HEK293T (cell line): ENCODE results near the gene TAL1.

ENCODE experiments used
- ARNT ChIP-seq: fragments of 450-650 bp; IDR thresholded peaks from 2 replicates; pipeline ENCODE4 v1.6.1; 2017; ENCODE audit warnings: mild to moderate bottlenecking
- BHLHE40 ChIP-seq: fragments of 450-650 bp; IDR thresholded peaks from 2 replicates; pipeline ENCODE4 v1.6.1; 2016; ENCODE audit warnings: mild to moderate bottlenecking, moderate library complexity, borderline replicate concordance
- CTBP1 ChIP-seq: fragments of 450-650 bp; IDR thresholded peaks from 2 replicates; pipeline ENCODE4 v1.6.1; 2016; ENCODE audit warnings: borderline replicate concordance
- ELF4 ChIP-seq: fragments of 450-650 bp; IDR thresholded peaks from 2 replicates; pipeline ENCODE4 v1.6.1; 2017; ENCODE audit warnings: antibody characterized with exemption
- FOXA1 ChIP-seq: fragments of 450-650 bp; IDR thresholded peaks from 2 replicates; pipeline ENCODE4 v1.6.1; 2016; ENCODE audit warnings: mild to moderate bottlenecking
- FOXK2 ChIP-seq: fragments of 450-650 bp; IDR thresholded peaks from 2 replicates; pipeline ENCODE4 v1.6.1; 2016; ENCODE audit warnings: mild to moderate bottlenecking
- FOXM1 ChIP-seq: fragments of 450-650 bp; IDR thresholded peaks from 2 replicates; pipeline ENCODE4 v1.6.1; 2017; ENCODE audit warnings: mild to moderate bottlenecking, borderline replicate concordance
- HDGF ChIP-seq: fragments of 450-650 bp; IDR thresholded peaks from 2 replicates; pipeline ENCODE4 v1.6.1; 2017; ENCODE audit warnings: antibody characterized with exemption, borderline replicate concordance
- SP1 ChIP-seq: fragments of 450-650 bp; IDR thresholded peaks from 2 replicates; pipeline ENCODE4 v1.6.1; 2017
- TARDBP ChIP-seq: fragments of 450-650 bp; IDR thresholded peaks from 2 replicates; pipeline ENCODE4 v1.6.1; 2016
- ZNF384 ChIP-seq: fragments of 450-650 bp; IDR thresholded peaks from 2 replicates; pipeline ENCODE4 v1.6.1; 2016
- TF ChIP-seq, protein P1 (sequence below): fragments of 450-650 bp; IDR thresholded peaks from 2 replicates; pipeline ENCODE4 v1.6.1; 2016

DNA sequence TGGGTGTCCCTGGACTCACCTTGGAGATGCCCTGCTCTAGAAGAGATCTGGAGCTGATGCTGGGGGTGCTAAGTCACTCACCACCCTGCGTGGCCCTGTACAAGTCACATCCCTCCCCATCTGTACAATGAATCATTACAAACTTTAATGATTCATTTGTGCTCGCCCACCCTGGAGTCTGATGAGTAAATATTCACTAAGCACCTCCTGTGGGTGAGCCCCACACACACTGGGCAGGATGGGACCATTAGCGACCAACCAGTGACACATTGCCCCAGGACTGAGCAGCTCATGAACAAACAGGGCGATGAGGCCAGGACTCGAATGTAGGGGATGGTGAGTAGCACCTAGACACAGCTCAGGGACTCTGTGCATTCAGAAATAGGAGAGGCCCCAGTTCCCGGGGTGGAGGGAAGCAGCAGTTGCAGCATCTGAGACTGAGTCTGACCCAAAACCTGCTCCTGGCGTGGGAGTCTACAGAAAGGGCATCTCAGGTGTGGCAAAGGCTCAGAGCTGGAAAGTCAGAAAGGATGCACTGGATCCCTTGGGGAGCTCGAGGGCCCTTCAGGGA lies 24.1 kb downstream of the TAL1 start:
- TF ChIP-seq, protein P1, sequence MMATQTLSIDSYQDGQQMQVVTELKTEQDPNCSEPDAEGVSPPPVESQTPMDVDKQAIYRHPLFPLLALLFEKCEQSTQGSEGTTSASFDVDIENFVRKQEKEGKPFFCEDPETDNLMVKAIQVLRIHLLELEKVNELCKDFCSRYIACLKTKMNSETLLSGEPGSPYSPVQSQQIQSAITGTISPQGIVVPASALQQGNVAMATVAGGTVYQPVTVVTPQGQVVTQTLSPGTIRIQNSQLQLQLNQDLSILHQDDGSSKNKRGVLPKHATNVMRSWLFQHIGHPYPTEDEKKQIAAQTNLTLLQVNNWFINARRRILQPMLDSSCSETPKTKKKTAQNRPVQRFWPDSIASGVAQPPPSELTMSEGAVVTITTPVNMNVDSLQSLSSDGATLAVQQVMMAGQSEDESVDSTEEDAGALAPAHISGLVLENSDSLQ: no peak
- TF ChIP-seq ARNT (no peak), ZNF384 (no peak), FOXM1 (no peak), HDGF (no peak), SP1 (no peak), CTBP1 (no peak), ELF4 (no peak), BHLHE40 (no peak), TARDBP (no peak), FOXK2 (no peak), FOXA1 (no peak)
